EL (cell line): ENCODE results near the gene MUTYH.

Source experiments
- DNase-seq: peaks from one replicate; pipeline ENCODE4 v3.0.0-alpha.2; 2016

Gene MUTYH

GRCh38 chr1:45348966-45349677, 8.9 kb upstream of the MUTYH start:
- no peak for DNase-seq

- no peak for DNase-seq
Observed at GRCh38 chr1:45348609-45348965, 8.3 kb upstream of the MUTYH start.

DNA sequence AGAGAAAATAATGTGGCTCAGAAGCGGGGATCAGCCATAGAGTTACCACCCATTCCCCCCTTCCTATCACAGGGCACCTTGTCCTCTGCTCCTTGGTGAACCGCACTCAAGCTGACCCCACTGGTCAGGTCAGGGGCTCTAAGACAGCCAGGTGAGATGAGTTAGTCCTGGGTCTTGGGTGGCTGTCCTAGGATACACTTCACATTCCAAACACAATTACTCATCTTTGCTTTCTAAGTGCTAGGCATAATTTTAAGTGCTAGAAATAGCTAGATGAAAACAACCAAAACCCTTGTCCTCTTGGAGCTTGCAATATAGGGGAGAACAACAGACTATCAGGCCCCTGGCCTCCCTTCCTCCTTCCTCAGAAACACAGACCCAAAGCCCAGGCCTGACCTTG, 7.8 kb upstream of the MUTYH start:
- peak; percentile 49 for DNase-seq

DNA sequence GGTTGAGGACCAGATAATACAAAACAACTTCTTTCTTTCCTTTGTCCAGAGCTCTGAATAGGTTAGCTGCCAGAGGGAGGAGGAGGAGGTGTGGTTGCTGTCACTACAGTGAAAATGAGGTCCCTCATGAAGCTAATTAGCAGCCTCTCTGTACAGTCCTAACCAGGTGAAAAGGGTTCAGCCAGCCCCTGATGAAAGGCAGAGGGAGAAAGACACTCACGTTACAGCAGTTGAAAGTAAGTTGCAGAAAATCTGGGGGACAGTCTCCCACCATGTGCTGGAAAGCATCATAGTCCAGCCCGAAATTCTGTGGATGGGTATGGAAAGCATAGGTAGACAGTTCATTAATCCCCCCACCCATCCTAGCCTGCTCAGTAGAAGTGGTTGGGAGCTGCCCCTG, 6.2 kb upstream of the MUTYH start:
- no peak for DNase-seq

DNA sequence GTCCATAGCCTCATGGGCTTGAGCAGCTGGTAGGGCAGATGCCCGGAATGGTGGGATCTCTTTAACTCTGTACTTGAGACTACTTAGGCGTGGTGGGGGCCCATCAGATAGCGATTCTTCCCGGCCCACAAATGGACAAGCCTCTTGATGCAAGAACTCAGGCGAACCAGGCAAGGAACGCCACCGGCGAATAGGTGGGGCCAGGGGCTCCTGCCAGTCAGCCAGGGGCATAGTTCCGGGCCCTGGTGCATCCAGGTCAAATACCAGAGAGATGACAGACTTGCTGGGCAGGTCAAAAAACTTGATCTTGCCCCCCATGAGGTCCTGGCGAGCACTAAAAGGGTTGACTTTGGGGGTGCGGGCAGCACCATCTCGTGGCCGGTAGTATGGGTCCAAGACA, 4.8 kb upstream of the MUTYH start:
- no peak for DNase-seq

DNA sequence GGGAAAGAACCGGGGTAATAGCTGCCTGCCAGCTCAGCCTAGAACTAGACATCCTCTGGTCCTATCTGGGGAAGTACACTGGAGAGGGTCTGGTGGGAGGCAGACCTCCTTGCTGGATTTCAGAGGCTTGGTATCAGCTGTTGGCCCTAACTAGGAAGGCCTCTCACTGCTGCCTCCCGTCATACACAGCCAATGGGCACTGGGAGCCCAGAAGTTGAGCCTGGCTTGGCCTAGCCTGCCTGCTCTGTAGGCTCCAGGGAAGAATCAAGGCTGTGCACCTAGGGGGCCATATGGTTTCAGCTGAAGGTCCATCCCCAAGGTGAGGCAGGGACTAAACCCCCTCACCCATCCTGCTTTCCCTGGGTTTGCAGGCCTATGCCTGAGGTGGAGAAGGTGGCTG, 4.3 kb upstream of the MUTYH start:
- DNase-seq = no peak

- peak; percentile 28 for DNase-seq
Observed at GRCh38 chr1:45340816-45341466, 701 bp upstream of the MUTYH start.

DNA sequence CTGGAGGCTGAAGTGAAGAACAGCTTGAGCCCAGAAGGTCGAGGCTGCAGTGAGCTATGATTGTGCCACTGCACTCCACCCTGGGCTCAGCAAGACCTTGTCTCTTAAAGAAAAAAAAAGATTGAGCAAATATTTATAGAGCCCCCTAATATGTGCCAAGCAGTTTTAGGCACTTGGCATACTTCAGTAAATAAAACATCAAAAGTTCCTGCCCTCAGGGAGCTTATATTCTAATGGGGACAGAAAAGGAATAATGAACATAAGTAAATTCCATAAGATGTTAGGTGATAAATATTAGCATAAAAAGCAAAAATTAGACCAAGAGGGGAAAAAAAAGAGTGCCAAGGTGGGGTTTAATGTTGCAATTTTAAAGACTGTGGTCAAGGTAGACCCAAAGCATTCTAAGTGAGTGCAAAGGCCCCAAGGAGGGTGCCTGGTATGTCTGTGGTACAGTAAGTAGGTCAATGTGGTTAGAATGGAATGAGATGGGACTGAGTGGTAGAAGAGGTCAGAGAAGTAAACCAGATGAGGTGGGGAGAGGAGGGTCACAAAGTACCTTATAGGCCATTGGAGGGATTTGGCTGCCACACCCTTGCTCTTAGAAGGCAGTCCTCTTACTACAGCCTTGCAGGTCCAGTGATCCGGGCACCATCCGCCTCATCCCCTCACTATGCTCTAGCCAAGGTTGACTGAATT, 2.5 kb downstream of the MUTYH start:
- DNase-seq = no peak

DNA sequence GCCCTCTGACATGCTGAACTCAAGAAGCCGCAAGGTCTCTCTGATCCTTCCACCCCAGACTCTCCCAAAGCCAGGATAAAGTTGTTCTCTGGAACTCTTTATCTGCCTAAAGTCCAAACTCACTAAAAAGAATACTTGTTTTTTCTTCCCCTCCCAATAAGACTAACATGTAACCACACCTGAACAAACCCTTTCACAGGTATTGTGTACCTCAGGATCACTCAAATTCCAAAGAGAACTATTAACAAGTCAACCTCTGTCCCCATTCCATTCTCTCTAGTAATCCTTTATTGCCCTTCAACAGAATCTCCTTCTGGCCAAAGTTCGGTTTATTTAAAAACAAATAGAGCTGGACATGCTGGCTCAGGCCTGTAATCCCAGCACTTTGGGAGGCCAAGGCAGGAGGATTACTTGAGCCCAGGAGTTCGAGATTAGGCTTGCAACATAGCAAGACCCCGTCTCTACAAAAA, 4.3 kb downstream of the MUTYH start:
- DNase-seq = no peak

DNA sequence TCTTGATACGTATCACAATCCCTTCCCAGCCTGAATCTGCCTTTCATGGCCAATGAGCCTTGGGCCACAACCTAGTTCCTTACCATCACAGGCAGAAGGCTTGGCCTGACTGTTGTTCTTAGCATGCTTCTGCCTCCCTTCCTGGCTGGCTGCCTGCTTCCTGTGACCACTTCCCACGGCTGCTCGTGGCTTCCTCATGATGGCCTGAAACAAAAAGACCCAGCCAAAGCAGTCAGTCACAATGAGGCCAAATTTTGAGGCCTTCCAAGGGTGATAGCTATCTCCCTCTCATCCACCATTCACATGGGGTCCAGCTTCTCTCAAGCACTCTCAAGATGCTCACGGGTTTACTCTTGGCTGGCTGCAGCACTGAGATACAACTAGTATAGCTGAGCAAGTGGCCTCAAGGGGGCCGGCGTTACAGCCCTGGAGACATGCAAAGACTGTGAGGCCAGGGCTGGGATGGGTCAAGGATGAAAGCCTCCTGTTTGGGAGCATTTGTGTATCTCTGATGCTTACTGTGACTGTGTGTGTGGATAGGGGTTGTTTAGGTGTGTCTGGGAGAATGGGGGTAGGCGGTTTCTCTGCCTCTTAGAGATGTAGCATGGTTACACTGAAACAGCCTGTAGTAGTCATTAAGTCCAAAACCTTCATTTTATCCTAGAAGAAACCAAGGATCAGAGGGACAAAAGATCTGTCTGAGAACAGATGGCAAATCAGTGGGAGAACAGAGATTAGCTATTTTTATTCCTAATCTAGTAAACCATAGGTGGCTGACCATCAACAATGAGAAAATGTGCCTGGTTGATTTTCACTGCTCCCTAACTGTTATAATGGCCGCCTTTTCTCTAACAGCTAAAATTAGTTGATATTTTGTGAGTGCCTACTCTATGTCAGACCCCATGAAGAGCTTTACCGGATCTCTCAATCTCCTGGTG, 5.7 kb downstream of the MUTYH start:
- DNase-seq = no peak

DNA sequence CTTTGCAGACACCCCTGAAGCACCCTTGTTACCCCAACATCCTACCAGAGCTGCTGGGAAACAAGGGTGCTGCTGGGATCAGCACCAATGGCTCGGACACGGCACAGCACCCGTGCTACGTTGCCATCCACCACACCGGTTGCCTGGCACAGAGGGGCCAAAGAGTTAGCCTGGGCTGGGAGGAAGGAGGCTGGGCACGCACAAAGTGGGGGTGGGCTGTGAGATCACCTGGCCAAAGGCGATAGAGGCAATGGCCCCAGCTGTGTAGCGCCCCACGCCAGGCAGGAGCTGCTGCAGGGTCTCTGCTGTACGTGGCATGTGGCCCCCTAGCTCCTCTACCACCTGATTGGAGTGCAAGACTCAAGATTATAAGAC, 7.9 kb downstream of the MUTYH start:
- DNase-seq = no peak

DNA sequence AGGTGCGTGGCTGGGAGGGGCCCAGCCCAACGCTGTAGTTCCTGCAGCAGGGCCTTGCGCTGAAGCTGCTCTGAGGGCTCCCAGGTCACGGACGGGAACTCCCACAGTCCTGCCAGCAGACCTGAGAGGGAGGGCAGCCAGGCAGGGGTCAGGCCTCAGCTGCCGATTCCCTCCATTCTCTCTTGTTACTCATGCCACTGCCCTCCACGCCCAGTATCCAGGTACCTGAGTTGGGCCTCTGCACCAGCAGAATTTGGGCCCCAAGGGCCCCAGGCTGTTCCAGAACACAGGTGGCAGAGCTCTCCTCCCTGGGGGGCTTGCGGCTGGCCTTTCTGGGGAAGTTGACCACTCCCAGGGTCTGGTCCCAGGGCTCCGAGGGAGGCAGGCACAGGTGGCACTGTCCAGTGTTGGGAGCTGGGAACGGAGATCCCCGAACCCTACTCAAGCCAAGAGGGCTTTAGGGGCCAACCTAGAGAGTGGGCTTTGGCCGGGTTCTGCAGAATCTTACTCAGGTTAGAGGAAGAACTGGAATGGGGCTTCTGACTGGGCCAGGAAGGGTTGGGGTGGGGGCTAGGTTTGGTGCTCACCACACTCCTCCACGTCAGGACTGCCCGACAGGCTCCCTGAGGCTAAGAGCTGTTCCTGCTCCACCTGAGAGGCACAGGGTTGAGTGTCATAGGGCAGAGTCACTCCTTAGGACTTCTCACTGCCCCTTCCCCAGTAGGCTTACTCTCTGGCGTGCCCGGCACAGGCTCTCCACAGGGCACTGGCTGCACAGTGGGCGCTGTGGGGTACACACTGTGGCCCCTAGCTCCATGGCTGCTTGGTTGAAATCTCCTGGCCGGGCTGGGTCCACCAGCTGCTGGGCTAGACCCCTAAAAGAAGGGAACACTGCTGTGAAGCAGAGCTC, 8.5 kb downstream of the MUTYH start:
- no peak for DNase-seq

DNA sequence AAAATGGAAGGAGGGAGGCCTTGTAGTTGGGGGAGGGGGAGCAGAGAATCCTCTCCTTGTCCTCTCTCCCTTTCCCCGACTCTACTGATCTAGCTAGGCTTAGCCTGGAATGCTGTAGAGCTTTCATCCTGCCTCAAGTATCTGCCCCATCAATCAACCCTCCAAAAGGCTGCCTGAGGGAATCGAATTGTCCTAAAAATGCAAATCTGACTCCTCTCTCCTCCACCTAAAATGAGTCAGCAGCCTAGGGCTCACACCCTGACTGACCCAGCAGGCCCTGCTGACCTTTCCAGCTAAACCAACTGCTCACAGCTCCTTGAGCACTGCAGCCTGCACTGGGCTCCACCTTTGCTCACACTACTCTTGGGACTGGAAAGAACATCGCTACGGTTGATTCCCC, 10.8 kb downstream of the MUTYH start:
- no peak for DNase-seq

DNA sequence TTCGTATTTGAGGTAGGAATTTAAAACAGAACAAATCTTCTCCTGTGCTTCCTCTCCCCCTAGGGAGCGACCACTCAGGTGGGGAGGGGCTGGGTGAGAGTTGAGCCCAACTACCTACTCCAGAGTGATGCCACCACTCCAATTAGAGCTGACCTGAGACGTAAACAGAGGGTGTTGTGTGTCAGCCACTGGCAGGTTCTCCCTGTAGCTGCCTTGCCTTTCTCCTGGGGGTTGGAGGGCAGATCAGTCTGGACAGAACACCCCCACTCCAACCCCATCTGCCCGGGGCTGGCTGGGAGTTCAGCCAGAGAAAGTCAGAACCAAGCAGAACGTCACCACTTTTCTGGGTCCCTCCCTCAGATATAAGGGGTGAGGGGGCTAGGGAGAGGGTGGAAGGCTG, 11.6 kb downstream of the MUTYH start:
- no peak for DNase-seq

DNA sequence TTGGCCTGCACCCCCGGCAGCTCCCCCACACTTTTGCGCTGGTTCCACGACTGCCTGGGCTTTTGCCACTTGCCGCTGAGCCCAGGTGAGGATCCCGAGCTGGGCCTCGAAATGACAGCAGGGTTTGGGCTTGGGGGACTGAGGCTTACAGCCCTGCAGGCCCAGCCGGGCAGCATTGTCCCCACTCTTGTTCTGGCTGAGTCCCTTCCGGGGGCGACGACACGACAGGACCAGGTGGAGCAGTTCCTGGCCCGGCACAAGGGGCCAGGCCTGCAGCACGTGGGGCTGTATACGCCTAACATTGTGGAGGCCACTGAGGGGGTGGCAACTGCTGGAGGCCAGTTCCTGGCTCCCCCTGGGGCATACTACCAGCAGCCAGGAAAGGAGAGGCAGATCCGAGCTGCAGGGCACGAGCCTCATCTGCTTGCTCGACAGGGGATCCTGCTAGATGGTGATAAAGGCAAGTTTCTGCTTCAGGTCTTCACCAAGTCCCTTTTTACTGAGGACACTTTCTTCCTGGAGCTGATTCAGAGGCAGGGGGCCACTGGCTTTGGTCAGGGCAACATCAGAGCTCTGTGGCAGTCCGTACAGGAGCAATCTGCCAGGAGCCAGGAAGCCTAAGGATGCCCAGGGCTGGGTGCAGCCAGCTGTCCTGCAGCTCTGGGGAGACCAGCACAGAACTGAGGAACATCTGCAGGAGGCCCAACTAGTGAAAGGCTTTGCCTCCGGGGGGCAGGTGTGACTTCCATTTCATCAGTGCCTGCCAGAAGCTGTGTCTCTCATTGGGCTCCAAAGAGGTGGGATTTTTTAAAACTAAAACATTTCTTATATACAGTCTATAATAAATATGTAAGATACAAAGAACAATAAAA, 12.4 kb downstream of the MUTYH start:
- no peak for DNase-seq

- DNase-seq = peak; percentile 57
Observed at GRCh38 chr1:45326627-45327623, 13.3 kb downstream of the MUTYH start, which contains the start of gene HPDL. HPDL (plus strand) TSS chr1:45326895; CDS start chr1:45327149, 254 bp downstream.

DNA sequence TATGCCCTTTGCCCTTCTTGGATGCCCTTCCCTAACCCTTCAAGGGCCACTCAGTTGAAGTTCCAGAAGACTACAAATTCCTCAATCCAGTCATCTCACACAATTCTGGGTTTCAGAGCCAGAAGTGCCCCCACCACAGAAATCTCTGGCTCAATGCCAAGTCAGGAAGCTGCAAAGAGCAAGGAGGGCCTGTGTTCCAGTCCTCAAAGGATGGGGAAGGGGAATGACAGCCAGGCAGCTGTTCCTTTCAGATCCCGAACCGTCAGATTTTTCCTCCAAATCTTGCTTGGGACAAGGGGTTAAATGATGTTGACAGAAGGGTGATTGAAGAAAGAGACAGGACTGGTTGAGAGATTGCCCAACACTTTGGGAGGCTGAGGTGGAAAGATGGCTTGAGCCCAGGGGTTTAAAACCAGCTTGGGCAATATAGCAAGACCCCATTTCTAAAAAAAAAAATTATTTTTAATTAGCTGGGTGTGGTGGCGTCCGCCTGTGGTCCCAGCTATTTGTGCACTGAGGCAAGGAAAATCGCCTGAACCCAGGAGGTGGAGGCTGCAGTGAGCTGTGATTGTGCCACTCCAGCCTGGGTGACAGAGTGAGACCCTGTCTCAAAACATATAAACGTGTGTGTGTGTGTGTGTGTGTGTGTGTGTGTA, 14.3 kb downstream of the MUTYH start:
- DNase-seq = no peak

- DNase-seq = peak; percentile 34
Observed at GRCh38 chr1:45322486-45323040, 17.7 kb downstream of the MUTYH start.

DNA sequence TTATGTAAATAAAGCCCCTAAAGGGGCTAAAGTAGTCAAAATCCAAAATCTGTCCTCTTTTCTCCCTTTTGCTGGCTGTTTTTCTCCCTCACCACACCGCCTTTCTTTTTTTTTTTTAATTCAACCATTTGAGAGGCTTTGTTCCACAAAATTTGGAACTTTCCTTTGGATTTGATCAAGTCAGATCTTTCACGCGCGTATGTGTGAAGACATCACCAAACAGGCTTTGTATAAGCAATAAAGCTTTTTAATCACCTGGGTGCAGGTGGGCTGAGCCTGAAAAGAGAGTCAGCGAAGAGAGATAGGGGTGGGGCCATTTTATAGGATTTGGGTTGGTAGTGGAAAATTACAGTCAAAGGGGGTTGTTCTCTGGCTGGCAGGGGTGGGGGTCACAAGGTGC, 18.8 kb downstream of the MUTYH start:
- no peak for DNase-seq
